ENCODE measurements around the gene ARFRP1.

The ARFRP1 gene

DNA sequence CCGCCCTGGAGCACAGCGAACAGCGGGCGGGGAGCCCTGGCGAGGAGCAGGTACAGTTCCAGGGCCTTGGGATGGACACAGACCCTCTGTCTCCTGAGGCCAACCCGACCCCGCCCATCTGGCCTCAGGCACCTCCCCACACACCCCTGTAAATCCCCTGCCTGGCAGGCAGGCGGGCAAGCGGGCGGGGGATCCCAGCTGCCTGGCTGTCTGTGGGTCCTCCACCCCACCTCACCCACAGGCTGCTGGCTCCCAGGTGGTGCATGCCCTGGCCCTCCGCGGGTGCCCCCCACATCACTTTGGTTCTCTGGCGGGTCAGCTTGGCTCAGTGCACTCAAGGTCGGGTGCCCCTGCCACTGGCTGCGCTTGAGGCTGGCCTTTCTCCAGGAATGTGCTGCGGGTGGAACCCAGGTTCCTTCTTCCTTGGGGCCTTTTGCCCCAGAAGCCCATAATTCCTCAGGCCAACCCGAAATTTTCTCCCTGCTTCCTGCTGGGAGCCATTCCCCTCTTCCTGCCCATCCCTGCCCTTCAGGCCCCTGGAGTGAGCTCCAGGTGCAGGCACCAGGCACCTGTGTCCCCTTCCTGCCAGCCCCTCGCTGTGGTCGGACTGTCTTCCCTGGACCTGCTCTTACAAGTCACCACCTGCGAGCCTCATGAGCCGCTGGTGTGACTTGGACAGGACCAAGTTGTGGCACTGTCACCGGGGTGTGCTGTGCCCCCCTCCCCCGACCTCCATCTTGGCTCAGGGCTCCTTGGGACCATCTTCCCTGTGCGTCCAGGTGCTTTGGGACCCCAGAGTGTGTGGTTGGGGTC lies 16.7 kb downstream of the ARFRP1 start:
- DNase-seq (ENCODE audit: low read depth) = no peak

DNA sequence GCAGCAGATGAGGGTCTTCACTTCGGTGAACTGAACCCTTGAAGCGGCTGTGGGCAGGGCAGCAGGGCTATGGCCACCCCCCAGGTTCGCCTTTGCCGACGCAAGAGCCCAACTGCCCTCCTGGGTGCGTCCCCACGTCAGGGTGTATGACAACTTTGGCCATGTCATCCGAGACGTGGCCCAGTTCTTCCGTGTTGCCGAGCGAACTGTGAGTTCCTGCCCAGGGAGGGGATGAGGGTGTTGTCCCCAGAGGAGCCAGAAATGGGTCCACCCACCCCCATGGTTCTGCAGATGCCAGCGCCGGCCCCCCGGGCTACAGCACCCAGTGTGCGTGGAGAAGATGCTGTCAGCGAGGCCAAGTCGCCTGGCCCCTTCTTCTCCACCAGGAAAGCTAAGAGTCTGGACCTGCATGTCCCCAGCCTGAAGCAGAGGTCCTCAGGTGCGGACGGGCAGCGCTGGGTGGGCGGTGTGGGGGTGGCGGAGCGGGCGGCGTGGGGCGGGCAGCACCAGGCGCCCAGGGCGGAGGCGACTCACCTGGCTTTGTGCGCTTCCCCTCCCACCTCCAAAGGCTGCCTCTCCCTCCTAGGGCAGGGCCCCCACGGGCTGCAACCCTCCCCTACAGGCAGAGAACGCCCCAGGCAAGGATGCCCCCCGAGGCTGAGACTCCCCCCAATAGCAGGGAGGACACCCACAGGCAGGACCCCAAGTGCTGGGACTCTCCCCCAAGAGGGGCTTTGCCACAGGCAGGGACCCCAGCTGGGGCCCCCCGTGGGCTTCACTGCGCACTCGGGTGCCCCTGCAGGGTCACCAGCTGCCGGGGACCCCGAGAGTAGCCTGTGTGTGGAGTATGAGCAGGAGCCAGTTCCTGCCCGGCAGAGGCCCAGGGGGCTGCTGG lies 17.5 kb downstream of the ARFRP1 start:
- DNase-seq (ENCODE audit: low read depth) = no peak

DNA sequence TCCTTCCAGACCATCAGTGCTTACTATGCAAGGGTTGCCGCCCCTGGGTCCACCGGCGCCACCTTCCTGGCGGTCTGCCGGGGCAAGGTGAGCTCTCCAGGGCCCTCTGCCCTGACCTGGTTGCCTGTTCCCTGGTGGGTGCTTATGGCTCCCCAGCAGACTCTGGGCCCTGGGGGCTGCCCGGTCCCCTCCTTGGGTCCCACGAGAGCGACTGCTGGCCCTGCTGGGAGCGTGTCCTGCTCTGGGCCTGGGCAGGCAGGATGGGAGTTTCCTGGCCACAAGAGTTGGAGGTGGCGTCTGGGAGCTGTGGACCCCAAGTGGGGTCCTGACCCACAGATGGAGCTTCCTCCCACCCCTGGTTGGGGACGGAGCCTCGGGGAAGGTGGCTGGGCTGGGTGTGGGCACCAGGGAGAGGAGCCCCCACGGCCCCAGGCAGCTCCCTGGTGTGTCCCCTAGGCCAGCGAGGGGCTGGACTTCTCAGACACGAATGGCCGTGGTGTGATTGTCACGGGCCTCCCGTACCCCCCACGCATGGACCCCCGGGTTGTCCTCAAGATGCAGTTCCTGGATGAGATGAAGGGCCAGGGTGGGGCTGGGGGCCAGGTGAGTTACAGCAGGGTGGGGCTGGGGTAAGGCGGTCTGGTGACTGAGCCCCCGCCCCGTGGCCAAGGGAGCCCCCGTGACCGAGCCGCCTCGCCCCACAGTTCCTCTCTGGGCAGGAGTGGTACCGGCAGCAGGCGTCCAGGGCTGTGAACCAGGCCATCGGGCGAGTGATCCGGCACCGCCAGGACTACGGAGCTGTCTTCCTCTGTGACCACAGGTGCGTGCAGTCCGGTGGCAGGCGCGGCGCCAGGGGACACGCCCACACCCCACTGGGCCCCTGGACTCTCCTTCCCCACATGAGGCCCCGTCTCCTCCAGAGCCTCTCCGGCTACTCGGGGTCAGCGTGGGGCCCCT lies 18.5 kb downstream of the ARFRP1 start:
- DNase-seq (ENCODE audit: low read depth) = no peak

DNA sequence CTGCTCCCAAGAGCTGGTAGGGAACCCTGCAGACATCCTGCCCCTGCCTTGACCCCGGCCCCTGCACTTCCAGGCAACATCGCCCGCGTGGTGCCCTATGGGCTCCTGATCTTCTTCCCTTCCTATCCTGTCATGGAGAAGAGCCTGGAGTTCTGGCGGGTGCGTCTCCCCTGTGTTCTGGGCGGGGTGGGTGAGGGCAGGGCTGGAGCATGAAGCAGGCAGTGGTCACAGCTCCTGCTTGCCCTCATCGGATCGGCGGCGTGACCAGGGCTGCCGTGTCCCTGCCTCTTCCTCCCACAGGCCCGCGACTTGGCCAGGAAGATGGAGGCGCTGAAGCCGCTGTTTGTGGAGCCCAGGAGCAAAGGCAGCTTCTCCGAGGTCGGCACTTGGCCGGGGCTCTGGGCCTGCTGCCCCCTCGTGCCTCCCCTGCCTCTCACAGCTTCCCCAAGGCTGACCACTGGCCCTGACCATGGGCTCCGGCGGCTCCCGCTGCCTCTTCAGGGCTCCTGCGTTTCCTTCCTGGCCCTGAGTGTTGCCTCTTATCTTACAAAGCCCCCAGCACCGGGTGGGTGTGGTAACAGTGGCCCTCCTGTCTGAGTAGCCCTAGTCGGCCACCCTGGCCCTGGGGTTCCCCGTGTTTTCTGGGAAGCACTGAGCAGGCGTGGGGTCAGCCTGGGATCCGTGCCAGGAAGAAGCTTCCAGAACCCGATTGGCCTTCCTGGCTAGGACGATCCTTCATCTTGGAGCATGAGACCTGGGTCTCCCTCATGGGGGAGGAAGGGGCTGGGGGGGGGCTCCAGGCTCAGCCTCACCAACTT lies 19.3 kb downstream of the ARFRP1 start:
- no peak for DNase-seq (ENCODE audit: low read depth)

DNA sequence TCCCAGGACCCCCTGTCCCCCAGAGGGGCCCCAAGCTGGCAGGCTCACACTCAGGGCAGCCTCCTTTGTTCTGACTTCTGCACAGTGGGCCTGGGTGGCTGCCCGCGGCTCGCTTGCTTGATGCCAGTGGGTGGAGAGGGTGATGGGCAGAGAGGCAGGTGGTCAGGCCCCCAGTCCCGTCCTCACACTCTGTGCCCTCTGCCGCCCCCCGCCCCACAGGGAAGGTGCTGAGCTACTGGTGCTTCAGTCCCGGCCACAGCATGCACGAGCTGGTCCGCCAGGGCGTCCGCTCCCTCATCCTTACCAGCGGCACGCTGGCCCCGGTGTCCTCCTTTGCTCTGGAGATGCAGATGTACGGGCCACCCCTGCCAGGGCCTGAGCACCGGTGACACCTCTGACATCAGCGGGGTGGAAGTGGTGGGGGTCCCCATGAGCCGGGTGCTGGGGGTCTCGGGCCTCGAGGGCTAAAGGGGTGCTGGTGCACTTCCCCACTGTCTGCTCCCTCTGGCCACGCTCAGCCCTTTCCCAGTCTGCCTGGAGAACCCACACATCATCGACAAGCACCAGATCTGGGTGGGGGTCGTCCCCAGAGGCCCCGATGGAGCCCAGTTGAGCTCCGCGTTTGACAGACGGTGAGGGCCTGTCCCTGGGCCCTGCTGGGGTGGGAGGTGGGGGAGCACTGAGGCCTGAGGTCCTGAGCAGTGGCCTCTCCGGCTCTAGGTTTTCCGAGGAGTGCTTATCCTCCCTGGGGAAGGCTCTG lies 20.2 kb downstream of the ARFRP1 start:
- DNase-seq (ENCODE audit: low read depth) = no peak

DNA sequence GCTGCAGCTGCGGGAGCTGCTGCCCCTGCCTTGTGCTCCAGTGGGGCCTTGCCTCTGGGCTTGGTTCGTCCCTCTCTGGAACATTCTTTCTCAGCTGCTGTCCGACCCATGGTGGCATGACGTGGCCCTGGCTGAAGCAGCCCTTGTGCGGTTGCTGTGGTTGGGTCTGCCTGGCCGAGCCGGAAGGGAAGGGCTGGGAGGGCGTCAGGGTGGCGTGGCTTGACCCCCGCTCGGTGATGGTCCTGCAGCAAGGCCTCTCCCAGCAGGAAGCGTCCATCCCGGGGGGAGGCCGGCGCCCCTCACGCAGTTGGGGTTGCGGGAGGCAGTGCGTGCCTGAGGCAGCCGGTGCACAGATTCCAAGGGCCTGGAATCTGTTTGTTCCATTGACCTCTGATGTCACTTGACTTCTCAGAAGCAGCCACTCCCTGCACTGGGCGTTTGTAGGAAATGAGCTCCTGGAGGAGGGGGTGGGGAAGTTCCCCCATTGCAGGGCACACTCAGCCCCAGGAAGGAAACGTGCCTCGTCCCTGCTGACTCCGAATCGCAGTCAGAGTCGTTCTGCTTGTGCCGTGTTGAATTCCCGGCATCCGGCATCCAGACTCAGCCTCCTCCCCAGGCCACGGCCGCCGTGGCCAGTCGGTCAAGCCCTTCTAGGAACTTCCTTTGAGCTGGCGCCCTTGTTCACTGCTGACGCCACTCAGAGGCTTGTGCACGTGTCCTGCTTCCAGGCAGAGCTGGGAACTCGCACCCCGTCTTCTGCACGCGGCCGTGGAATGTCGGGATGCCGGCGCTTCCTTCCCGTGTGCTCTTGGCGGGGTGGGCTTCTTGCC lies 21.1 kb downstream of the ARFRP1 start:
- peak; percentile 48 for DNase-seq (ENCODE audit: low read depth)

DNA sequence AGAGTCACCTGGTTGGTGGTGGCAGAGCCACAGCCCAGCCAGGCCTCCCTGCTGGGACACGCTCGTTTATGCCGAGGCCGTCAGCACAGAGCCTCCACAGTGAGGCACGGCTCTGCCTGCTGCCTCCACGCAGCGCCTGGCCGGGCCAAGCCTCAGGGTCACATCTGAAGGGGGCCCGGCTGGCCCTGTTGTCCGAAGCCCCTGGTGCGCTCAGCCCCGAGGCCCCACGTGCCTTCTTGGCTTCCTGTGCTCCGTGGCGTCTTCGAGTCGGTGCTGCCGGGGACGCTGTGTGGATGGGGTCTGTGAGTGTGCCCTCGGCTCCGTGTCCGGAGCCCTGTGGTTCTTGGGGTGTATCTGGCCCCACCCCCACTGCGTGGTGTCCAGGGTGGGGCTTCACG lies 21.7 kb downstream of the ARFRP1 start:
- no peak for DNase-seq (ENCODE audit: low read depth)

DNA sequence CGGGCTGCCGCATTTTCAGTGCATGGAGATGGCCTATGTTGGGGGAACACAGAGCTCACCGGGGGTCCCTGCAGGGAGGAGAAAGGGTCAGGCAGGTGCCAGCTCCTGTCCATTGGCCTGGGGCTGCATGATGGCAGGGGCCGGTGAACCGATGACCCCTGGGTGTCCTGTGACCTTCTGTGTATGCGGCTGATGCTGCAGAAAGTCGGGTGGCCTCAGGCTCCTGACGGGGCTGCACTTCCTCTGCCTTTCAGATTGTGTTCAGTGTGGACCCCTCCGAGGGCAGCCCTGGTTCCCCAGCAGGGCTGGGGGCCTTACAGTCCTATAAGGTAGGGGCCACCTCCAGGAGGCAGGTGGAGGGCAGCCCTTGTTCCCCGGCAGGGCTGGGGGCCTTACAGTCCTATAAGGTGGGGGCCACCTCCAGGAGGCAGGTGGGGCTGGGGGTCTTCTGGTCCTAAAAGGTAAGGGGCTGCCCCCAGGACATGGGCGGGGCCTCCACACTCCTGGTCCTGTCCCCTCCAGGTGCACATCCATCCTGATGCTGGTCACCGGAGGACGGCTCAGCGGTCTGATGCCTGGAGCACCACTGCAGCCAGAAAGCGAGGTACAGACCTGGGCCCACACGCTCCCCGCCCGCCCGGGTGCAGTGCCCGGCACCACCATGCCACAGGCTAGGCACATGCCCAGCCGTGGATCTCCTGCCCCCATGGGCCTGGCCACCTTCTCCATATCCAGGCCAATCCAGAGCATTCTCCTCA lies 22.3 kb downstream of the ARFRP1 start:
- DNase-seq (ENCODE audit: low read depth) = no peak

DNA sequence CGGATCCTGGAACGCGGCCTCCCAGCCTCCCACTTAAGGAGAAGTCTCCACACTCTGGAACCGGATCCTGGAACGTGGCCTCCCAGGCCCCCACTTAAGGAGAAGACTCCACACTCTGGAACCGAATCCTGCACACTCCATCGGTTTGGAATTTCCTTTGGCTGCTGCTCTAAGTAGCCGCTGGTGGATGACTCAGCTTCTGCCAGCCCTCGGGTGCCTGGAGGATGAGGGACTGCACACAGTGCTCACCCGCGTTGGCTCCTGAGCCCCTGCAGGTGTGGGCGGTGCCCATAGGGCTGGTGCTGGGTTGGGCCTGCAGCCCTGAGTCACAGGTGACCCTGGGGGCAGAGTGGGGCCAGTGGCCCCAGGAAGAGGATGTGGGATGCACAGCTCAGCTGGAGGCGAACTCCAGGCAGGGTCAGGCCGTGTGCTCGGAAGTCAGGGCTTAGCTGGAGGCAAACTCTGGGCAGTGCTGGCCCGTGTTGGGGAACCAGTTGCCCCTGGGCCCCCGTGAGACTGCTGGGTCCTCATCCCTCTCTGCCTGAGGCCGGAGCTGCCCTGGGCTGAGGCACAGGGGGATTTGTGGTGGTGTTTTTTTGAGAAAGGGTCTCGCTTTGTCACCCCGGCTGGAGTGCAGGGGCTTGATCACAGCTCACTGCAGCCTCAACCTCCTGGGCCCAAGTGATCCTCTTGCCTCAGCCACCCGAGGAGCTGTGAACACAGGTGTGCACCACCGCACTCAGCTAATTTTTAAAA lies 25.2 kb downstream of the ARFRP1 start:
- DNase-seq (ENCODE audit: low read depth) = peak; percentile 89

DNA sequence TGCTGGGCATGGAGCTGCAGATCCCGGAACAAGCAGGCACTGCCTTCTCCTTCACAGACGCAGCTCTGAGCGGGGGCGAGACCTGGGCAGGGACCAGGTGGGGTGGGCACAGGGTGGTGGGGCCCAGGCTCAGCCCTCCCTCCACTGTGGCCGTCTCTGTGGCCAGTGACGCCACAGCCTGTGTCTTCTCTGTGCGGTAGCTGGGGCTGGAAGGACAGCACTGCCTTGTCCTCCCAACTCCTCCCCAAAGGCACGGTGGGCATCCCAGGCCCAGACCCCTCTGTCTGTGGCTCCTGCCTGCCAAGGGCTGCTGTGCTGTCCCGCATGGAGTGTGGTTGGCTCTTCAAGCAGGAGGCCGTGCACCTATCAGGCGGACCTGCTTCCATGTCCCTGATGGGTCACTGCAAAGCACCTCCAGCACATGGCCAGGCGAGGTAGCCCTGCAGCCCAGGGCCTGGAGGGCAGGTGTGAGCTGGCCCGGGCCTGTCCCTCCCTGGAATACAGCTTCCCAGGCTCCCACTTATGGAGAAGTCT lies 26.1 kb downstream of the ARFRP1 start:
- DNase-seq (ENCODE audit: low read depth) = no peak

DNA sequence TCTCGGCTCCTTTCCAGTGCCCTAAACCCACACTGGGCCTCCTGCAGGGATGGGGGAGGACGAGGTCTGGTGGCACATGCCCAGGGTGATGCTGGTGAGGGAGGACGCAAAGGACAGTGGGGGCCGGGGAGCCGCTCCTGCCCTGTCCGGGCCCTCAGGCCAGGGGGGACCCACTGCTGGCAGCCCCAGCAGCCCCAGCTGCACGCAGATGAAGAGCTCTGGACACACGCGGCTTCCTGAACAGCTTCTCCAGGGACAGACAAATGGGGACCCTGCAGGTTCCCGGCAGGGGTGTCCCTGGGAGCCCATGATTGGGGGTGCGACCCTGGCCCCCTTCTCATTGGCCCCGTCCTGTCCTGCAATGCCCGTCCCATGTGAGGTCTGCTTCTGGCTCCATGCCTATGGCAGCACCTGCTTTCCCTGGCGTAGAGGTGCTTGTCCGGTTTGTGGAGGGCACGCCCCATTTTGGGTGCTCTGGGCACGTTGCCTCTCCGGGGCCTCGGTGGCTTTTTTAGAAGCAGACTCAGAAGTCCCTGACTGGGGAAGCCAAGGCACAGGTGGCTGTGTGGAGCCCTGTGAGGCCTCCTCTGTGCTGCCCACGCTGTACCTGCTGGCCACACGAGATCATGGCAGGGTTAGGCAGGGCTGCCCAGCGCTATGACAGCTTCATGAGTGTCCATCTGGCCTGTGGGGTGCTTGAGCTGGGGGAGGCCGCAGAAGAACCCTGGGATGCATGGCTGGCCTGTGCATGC lies 26.7 kb downstream of the ARFRP1 start:
- no peak for DNase-seq (ENCODE audit: low read depth)

DNA sequence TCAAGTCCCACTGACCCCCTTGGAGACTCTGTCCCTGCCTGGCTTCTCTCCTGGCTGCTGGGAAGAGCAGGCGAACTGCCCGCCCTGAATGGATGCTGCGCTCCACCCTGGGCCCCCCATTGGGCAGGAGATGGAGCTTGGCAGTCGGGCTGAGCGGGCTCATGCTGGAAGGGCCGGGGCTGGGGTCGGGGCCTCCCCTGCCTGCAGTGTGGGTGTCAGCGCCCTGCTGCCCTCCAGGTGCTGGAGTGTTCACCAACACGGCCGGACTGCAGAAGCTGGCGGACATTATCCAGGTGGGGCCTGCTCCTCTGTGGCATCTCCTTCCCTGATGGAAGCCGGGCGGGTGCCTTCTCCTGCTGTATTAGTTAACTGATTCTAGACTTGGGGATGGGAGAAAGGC lies 27.3 kb downstream of the ARFRP1 start:
- DNase-seq (ENCODE audit: low read depth) = no peak

DNA sequence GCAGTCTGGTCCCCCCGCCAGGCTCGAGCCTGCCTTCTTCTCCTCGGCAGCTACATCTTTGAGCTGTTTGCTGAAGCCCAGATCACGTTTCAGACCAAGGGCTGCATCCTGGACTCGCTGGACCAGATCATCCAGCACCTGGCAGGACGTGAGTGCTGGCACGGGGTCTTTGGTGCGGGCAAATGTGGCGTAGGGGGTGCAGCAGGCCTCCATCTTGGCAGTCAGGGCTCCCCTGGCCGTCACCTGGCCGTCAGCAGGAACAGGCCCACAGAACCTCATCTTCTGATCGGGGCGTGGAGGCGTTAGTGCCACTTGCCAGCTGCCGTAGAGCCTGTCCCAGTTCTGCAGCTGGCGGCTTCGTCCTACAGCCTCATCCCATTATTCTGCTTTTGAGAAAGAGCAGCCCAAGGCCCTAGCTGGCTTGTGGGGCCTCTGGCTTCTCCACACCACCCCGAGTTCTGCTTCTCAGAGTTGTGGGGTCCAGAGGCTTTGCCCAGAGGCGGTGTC lies 27.9 kb downstream of the ARFRP1 start:
- DNase-seq (ENCODE audit: low read depth) = no peak

DNA sequence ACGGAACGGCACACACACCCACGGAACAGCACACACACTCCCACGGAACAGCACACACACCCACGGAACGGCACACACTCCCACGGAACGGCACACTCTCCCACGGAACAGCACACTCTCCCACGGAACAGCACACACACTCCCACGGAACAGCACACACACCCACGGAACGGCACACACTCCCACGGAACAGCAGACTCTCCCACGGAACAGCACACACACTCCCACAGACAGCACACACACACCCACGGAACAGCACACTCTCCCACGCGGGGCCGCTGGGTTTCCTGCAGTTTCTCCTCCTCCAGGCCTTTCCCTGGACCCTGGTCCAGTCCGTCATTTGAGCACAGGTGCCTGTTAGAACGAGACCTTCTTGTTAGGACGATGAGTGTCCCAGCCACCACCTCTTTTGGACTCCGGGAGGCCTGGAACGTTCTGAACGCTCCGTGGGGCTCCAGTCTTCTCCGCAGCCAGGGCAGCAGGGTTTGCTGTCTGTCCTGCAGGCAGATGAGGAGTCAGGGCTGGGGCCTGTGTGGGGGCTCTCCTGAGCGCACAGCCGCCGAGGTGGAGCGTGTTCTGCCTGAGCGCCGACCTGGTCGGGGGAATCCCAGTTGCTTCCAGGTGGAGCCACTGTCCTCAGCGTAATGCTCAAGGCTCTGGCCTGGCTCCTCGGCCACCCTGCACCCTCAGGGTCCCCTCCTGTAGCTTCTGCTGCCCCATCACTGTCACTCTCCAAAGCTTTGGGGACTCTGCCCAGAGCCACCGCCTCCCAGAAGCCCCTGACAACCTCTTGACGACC lies 28.9 kb downstream of the ARFRP1 start:
- DNase-seq (ENCODE audit: low read depth) = no peak

DNA sequence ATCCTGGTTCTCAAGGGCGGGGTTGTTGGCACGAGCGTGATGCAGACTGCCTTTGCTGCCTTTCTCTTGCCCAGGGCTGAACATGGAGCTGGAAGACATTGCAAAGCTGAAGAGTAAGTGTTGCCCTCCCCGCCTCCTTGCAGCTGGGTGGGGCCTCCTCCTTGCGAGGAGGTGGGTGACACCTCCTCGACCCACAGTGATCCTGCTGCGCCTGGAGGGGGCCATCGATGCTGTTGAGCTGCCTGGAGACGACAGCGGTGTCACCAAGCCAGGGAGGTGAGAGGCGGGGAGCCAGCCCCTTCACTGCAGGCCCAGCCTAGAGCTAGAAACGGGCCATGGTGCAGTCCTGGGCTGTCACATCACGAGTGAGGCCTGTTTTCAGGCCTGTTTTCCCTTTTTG lies 29.7 kb downstream of the ARFRP1 start:
- DNase-seq (ENCODE audit: low read depth) = no peak

Measured in fibroblast of the conjunctiva (primary cell).